Erythroblast (primary cell): ENCODE measurements around the gene SLC6A13.

Source experiments
- GATA1 ChIP-seq: IDR thresholded peaks from 2 replicates; pipeline ENCODE4 v1.6.1; 2011; ENCODE audit warnings: low read depth, mild to moderate bottlenecking, control low read depth, low read length, moderate library complexity
- POLR2A ChIP-seq: IDR thresholded peaks from 2 replicates; pipeline ENCODE4 v1.6.1; 2011; ENCODE audit warnings: mild to moderate bottlenecking, low read length

DNA sequence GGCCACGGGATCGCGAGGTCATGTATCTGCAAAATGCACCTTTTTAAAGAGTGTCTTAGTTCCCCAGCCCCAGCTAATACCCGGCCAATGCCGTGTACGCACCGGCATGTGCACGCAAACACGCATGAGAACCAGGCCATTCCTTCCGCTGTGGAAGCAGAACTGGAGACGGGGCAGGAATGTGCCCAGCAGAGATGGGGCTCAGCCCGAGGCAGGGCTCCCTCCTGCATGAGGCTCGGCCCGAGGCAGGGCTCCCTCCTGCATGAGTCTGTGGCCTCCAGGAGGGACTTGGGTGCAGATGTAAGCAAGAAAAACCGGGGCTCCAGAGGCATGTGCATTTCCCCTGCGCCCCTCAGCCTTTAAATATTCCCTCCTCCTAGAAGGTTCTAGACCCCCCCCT is 86.9 kb downstream of the SLC6A13 start:
- TF ChIP-seq POLR2A = no peak
- no peak for TF ChIP-seq GATA1
